Measurements from ENCODE around the gene ZNF771.

DNA sequence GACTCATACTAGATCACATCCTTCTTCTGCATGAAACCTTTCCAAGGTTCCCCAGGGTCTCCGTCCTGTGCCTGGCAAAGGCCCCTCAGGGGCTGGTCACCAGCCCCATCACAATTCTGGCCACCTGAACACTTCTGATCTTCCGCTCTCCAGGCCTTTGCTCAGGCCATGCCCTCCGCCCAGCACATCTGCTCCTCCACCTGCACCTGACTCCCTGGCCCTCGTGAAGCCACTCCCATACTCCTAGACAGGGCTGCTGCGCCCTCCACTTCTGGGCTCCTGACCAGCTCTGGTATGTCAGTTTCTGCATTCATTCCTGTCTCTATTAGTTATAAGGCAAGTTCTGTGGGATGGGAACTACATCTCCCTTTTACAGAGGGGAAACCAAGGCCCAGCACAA is 34.7 kb upstream of the ZNF771 start:
- TF ChIP-seq, protein P1, sequence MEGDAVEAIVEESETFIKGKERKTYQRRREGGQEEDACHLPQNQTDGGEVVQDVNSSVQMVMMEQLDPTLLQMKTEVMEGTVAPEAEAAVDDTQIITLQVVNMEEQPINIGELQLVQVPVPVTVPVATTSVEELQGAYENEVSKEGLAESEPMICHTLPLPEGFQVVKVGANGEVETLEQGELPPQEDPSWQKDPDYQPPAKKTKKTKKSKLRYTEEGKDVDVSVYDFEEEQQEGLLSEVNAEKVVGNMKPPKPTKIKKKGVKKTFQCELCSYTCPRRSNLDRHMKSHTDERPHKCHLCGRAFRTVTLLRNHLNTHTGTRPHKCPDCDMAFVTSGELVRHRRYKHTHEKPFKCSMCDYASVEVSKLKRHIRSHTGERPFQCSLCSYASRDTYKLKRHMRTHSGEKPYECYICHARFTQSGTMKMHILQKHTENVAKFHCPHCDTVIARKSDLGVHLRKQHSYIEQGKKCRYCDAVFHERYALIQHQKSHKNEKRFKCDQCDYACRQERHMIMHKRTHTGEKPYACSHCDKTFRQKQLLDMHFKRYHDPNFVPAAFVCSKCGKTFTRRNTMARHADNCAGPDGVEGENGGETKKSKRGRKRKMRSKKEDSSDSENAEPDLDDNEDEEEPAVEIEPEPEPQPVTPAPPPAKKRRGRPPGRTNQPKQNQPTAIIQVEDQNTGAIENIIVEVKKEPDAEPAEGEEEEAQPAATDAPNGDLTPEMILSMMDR (IDR thresholded peaks at IDR 0.05; ENCODE audit: low read depth, low read length): no peak
- no peak for TF ChIP-seq EZH2phosphoT487 (IDR thresholded peaks at IDR 0.05; ENCODE audit: low read depth)

Data from OCI-LY3 (cell line).